DND-41 (cell line): Measurements from ENCODE around the gene POR.

Experiments
- CTCF ChIP-seq: IDR thresholded peaks from 2 replicates; pipeline ENCODE4 v1.5.1; 2012; ENCODE audit warnings: borderline replicate concordance, low read length, moderate library complexity, mild to moderate bottlenecking; ENCODE audit not compliant: poor library complexity, severe bottlenecking; ENCODE audit errors: extremely low read depth
- EZH2 ChIP-seq: IDR thresholded peaks from 3 replicates; pipeline ENCODE4 v1.6.1; 2012; ENCODE audit warnings: borderline replicate concordance, low read depth, mild to moderate bottlenecking, moderate library complexity, low read length, inconsistent platforms; ENCODE audit not compliant: severe bottlenecking

- TF ChIP-seq CTCF: no peak
- no peak for TF ChIP-seq EZH2
Measured at GRCh38 chr7:75876126-75876881, 38.7 kb upstream of the POR start.
